CD4-positive, alpha-beta T cell (primary cell): Measurements from ENCODE around the gene WDR46. TPM values are rescaled to one million over a fixed set of nuclear protein-coding genes. Genes with fewer than 3 reads are reported as not detected.

Experiments
- ATAC-seq: fragments of 200-7000 bp; cut with Tn5 transposase; one replicate; pipeline ENCODE4 v1.10.0; 2022; ENCODE audit warnings: mild to moderate bottlenecking; ENCODE audit not compliant: poor library complexity
- CTCF ChIA-PET: fragments of 350-600 bp; sonication (Branson Sonifier 250); formaldehyde crosslinking; loops from one replicate; lab custom pipeline; 2021; ENCODE audit warnings: antibody characterized with exemption, inconsistent platforms; lab: Charles Lee
- POLR2A ChIA-PET: fragments of 350-600 bp; sonication (Branson Sonifier 250); formaldehyde crosslinking; loops from one replicate; lab custom pipeline; 2021; ENCODE audit warnings: antibody characterized with exemption, inconsistent platforms; lab: Charles Lee
- DNase-seq, 14 experiments: peaks; one replicate each; pipeline ENCODE4 v3.0.0-alpha.2; 2013 to 2020; ENCODE audit warnings: mixed read lengths in 2 of 14
- H3K27ac ChIP-seq, 2 donors: one replicate each; pipeline versions ENCODE4 v1.5.1 to v1.7.0; 2013; ENCODE audit warnings: low read length in 2 of 2, low read depth in 1 of 2, mild to moderate bottlenecking in 1 of 2
- H3K27me3 ChIP-seq, 2 experiments: 1 replicate in 1 of 2; 2 replicates in 1 of 2; pipeline versions ENCODE4 v1.6.1 to v1.7.0; 2013; ENCODE audit warnings: low read length in 2 of 2, control low read depth in 1 of 2, mild to moderate bottlenecking in 1 of 2, moderate library complexity in 1 of 2; ENCODE audit not compliant: insufficient read depth in 2 of 2, control insufficient read depth in 1 of 2
- H3K36me3 ChIP-seq: one replicate; pipeline ENCODE4 v1.6.1; 2013; ENCODE audit warnings: low read length, control low read depth; ENCODE audit not compliant: insufficient read depth
- H3K4me1 ChIP-seq: one replicate; pipeline ENCODE4 v1.6.1; 2013; ENCODE audit warnings: low read length, control low read depth; ENCODE audit not compliant: insufficient read depth
- H3K4me3 ChIP-seq: one replicate; pipeline ENCODE4 v1.5.1; 2013; ENCODE audit warnings: mild to moderate bottlenecking, low read length, moderate library complexity
- H3K9me3 ChIP-seq, 2 experiments: 1 replicate in 1 of 2; 2 replicates in 1 of 2; pipeline versions ENCODE4 v1.6.1 to v1.7.0; 2013; ENCODE audit warnings: low read length in 2 of 2, mild to moderate bottlenecking in 2 of 2, control low read depth in 1 of 2, moderate library complexity in 1 of 2; ENCODE audit not compliant: control insufficient read depth in 1 of 2, insufficient read depth in 1 of 2
- H3K27ac Mint-ChIP-seq: one replicate; pipeline ENCODE4 v1.8.0; 2020; ENCODE audit warnings: mixed read lengths
- H3K27me3 Mint-ChIP-seq: one replicate; pipeline ENCODE4 v1.8.0; 2021; ENCODE audit warnings: mixed read lengths
- H3K36me3 Mint-ChIP-seq: one replicate; pipeline ENCODE4 v1.8.0; 2021; ENCODE audit warnings: low read depth, mixed read lengths
- H3K4me1 Mint-ChIP-seq: one replicate; pipeline ENCODE4 v1.8.0; 2021; ENCODE audit warnings: low read depth, mixed read lengths
- H3K4me3 Mint-ChIP-seq: one replicate; pipeline ENCODE4 v1.8.0; 2020; ENCODE audit warnings: mild to moderate bottlenecking, mixed read lengths
- H3K9me3 Mint-ChIP-seq: one replicate; pipeline ENCODE4 v1.8.0; 2020; ENCODE audit warnings: mixed read lengths
- intact Hi-C, 2 experiments: fragments of 100-400 bp; cut with DNase I in 1 of 2; cut with micrococcal nuclease in 1 of 2; formaldehyde crosslinking; loops; one replicate each; pipeline versions ENCODE4 v1.15.1 to v1.9.0; 2023 to 2025; cut with DNase I, micrococcal nuclease
- total RNA-seq, 174 experiments: library from RNA in 2 of 174; stranded (reverse) in 2 of 174; gene quantifications; one replicate each; pipeline ENCODE4 v1.2.3 and lab custom pipeline; 2021 to 2026
- TF ChIP-seq, protein P1 (sequence below): fragments of 200-600 bp; IDR thresholded peaks from one replicate; pipeline ENCODE4 v1.8.0; 2022; ENCODE audit warnings: antibody characterized with exemption, mild to moderate bottlenecking

Gene WDR46
- total RNA-seq, 2 experiments from 2014 or later: 13.6 to 15.8 TPM

DNA sequence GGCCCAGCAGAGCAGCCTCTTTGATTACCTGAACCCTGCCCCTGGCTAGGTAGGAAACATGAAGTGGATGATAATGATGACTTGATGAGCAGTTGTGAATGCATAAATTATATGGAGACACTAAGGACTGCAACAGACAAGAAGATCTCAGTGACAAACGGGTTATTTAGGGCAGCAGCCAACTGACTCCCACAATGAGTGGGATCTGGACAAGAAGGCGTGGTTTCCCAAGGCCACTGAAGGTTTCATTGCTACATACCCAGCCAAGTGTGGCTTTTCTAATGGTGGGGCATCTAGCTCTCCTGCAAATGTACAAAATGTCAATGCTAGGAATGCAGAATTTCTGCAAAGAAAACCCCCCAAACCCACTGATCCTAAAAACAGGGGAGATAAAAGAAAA lies 51.3 kb downstream of the WDR46 start:
- Mint-ChIP-seq H3K36me3 (no peaks in the 10 kb centered on the region), H3K27me3 (peaks cover 31% of the 10 kb centered on the region), H3K27ac (no peak overlapping the region), H3K9me3 (no peaks in the 10 kb centered on the region), H3K4me1 (peaks cover 12% of the 10 kb centered on the region), H3K4me3 (no peak overlapping the region)
- no peak for DNase-seq
- ChIA-PET CTCF (no interaction called here), POLR2A (interaction anchor here (1.1 kb wide), 1 partner anchor 11 kb away, joined by 3 read pairs; no protein-coding TSS in a partner anchor)
- intact Hi-C loops: no loop called here
- no peaks in the 10 kb centered on the region for H3K4me1 ChIP-seq
- no peak overlapping the region for H3K27ac ChIP-seq
- H3K9me3 ChIP-seq: no peaks in the 10 kb centered on the region
- no peak for ATAC-seq
- peaks cover 6 to 9% of the 10 kb centered on the region in 2 experiments for H3K27me3 ChIP-seq
- H3K4me3 ChIP-seq: no peak overlapping the region
- TF ChIP-seq, protein P1, sequence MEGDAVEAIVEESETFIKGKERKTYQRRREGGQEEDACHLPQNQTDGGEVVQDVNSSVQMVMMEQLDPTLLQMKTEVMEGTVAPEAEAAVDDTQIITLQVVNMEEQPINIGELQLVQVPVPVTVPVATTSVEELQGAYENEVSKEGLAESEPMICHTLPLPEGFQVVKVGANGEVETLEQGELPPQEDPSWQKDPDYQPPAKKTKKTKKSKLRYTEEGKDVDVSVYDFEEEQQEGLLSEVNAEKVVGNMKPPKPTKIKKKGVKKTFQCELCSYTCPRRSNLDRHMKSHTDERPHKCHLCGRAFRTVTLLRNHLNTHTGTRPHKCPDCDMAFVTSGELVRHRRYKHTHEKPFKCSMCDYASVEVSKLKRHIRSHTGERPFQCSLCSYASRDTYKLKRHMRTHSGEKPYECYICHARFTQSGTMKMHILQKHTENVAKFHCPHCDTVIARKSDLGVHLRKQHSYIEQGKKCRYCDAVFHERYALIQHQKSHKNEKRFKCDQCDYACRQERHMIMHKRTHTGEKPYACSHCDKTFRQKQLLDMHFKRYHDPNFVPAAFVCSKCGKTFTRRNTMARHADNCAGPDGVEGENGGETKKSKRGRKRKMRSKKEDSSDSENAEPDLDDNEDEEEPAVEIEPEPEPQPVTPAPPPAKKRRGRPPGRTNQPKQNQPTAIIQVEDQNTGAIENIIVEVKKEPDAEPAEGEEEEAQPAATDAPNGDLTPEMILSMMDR: no peak
- no peaks in the 10 kb centered on the region for H3K36me3 ChIP-seq

DNA sequence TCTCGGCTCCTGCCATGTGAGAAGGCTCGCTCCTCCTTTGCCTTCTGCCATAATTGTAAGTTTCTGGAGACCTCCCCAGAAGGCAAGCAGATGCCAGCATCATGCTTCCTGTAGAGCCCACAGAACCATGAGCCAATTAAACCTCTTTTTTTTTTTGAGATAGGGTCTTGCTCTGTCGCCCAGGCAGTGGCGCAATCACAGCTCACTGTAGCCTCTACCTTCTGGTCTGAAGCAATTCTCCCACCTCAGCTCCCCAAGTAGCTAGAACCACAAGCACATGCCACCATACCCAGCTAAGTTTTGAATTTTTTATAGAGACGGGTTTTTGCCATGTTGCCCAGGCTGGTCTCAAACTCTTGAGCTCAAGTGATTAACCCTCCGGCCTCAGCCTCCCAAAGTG lies 52.2 kb downstream of the WDR46 start:
- H3K9me3 ChIP-seq: no peaks in the 10 kb centered on the region
- TF ChIP-seq, protein P1: no peak
- H3K27ac ChIP-seq: no peak overlapping the region
- ChIA-PET CTCF (interaction anchor here (0.7 kb wide), 1 partner anchor 971 kb away, joined by 3 read pairs; no protein-coding TSS in a partner anchor), POLR2A (no interaction called here)
- DNase-seq (no peak), ATAC-seq (no peak)
- Mint-ChIP-seq H3K36me3 (no peaks in the 10 kb centered on the region), H3K4me3 (no peak overlapping the region), H3K27me3 (peaks cover 36% of the 10 kb centered on the region), H3K27ac (no peak overlapping the region), H3K4me1 (peaks cover 8% of the 10 kb centered on the region), H3K9me3 (no peaks in the 10 kb centered on the region)
- H3K27me3 ChIP-seq: peaks cover 11% of the 10 kb centered on the region in 2 experiments
- intact Hi-C loops: no loop called here
- no peak overlapping the region for H3K4me3 ChIP-seq
- no peaks in the 10 kb centered on the region for H3K36me3 ChIP-seq
- H3K4me1 ChIP-seq: no peaks in the 10 kb centered on the region

DNA sequence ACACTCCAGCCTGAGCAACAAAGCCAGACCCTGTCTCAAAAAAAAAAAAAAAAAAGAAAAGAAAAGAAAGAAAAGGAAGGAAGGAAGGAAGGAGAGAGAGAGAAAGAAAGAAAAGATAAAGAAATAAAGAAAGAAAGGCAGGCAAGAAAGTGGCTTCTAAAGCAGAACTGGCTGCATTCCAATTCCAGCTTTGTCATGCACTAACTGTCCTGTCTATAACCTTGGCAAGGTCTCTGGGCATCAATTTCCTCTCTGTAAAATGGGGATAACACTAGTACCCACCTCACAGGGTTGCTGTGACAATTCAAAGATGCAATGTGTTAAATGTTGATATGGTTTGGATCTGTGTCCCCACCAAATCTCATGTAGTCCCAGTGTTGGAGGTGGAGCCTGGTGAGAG lies 52.7 kb downstream of the WDR46 start:
- POLR2A ChIA-PET: no interaction called here

More for the DNA sequence above, 52.7 kb downstream of the WDR46 start:
- Mint-ChIP-seq H3K9me3 (no peaks in the 10 kb centered on the region), H3K4me3 (no peak overlapping the region), H3K4me1 (peaks cover 5% of the 10 kb centered on the region), H3K36me3 (no peaks in the 10 kb centered on the region), H3K27me3 (peaks cover 41% of the 10 kb centered on the region), H3K27ac (no peak overlapping the region)
- CTCF ChIA-PET: interaction anchor here (0.6 to 0.7 kb wide), 2 partner anchors 442 to 971 kb away, joined by 3 read pairs; no protein-coding TSS in a partner anchor
- intact Hi-C loops: no loop called here
- H3K4me1 ChIP-seq: no peaks in the 10 kb centered on the region
- DNase-seq (no peak), ATAC-seq (no peak)
- H3K36me3 ChIP-seq: no peaks in the 10 kb centered on the region
- H3K27me3 ChIP-seq: peaks cover 11% of the 10 kb centered on the region in 2 experiments
- no peak overlapping the region for H3K27ac ChIP-seq
- no peaks in the 10 kb centered on the region for H3K9me3 ChIP-seq
- TF ChIP-seq, protein P1: no peak
- H3K4me3 ChIP-seq: no peak overlapping the region
